ENCODE measurements around the gene LYSMD3.

GRCh38 chr5:90484540-90484939 is 44.8 kb downstream of the LYSMD3 start:
- TF ChIP-seq POLR2A (IDR thresholded peaks at IDR 0.05) (no peak), CTCF (IDR thresholded peaks at IDR 0.05) (no peak)
